HPDE6-E6E7 (cell line): Measurements from ENCODE around the gene PADI6.
A peak's percentile ranks its signal among the peaks of the same experiment; 100 is the strongest.
"Not testable (repeated sequence)": the region's sequence is repeated elsewhere in the genome, so short reads cannot be mapped to it uniquely, and the experiment has no call there.

Experiments
- DNase-seq: peaks from one replicate; pipeline ENCODE4 v3.0.0; 2011; ENCODE audit warnings: missing footprints; ENCODE audit errors: extremely low spot score

Gene PADI6

GRCh38 chr1:17404034-17404684, 32.2 kb downstream of the PADI6 start:
- no peak for DNase-seq

GRCh38 chr1:17404820-17405219, 32.8 kb downstream of the PADI6 start:
- DNase-seq: no peak

GRCh38 chr1:17405898-17406759, 34.1 kb downstream of the PADI6 start:
- DNase-seq: peak; percentile 72

- not testable (repeated sequence) for DNase-seq
Observed at GRCh38 chr1:17406760-17407475, 34.9 kb downstream of the PADI6 start.

- not testable (repeated sequence) for DNase-seq
Observed at GRCh38 chr1:17407786-17408514, 36.0 kb downstream of the PADI6 start.

- no peak for DNase-seq
Observed at GRCh38 chr1:17409391-17409811, 37.4 kb downstream of the PADI6 start.

GRCh38 chr1:17412093-17412870, 40.3 kb downstream of the PADI6 start:
- DNase-seq: no peak

GRCh38 chr1:17414022-17414421, 42.0 kb downstream of the PADI6 start:
- no peak for DNase-seq

GRCh38 chr1:17416389-17416788, 44.4 kb downstream of the PADI6 start:
- DNase-seq: no peak

- no peak for DNase-seq
Observed at GRCh38 chr1:17419626-17420328, 47.8 kb downstream of the PADI6 start.

- no peak for DNase-seq
Observed at GRCh38 chr1:17420391-17420918, 48.5 kb downstream of the PADI6 start.

- no peak for DNase-seq
Observed at GRCh38 chr1:17422461-17422860, 50.5 kb downstream of the PADI6 start.

GRCh38 chr1:17423781-17424245, 51.8 kb downstream of the PADI6 start:
- no peak for DNase-seq

GRCh38 chr1:17425806-17426600, 54.0 kb downstream of the PADI6 start:
- DNase-seq: no peak

- no peak for DNase-seq
Observed at GRCh38 chr1:17427696-17428660, 56.0 kb downstream of the PADI6 start.

- no peak for DNase-seq
Observed at GRCh38 chr1:17429183-17429582, 57.2 kb downstream of the PADI6 start.

- DNase-seq: no peak
Observed at GRCh38 chr1:17432412-17432811, 60.4 kb downstream of the PADI6 start.

- no peak for DNase-seq
Observed at GRCh38 chr1:17433261-17433660, 61.3 kb downstream of the PADI6 start.
